SU-DHL-6 (cell line): ENCODE data around the gene TAX1BP1.

Source experiments
- CTCF ChIP-seq: fragments of 200-600 bp; sonication (generic); IDR thresholded peaks from one replicate; pipeline ENCODE4 v1.5.1; 2017; ENCODE audit warnings: antibody characterized with exemption, mild to moderate bottlenecking, low read length, moderate library complexity; ENCODE audit not compliant: insufficient read depth, poor library complexity, severe bottlenecking
- EZH2phosphoT487 ChIP-seq: fragments of 200-600 bp; sonication (generic), shearing (Covaris generic); conservative IDR thresholded peaks from 2 replicates; pipeline ENCODE4 v1.6.1; 2018; ENCODE audit warnings: mild to moderate bottlenecking, antibody characterized with exemption, low read length, moderate library complexity, mixed read lengths

- TF ChIP-seq CTCF: no peak
- TF ChIP-seq EZH2phosphoT487: no peak
These were observed 13.9 kb downstream of the TAX1BP1 start for GRCh38 chr7:27753863-27754262.
